NT2/D1 (cell line): Measurements from ENCODE around the gene CD44.

ENCODE experiments used
- DNase-seq: peaks from one replicate; pipeline ENCODE4 v3.0.0-alpha.2; 2011; ENCODE audit warnings: low read depth, low spot score
- H3K27me3 ChIP-seq: 2 replicates; pipeline ENCODE4 v1.6.0; 2011; ENCODE audit warnings: mild to moderate bottlenecking; ENCODE audit not compliant: insufficient read length, insufficient read depth
- H3K36me3 ChIP-seq: 2 replicates; pipeline ENCODE4 v1.6.1; 2011; ENCODE audit warnings: mild to moderate bottlenecking, low read length, mixed read lengths; ENCODE audit not compliant: insufficient read depth, insufficient read length
- H3K4me1 ChIP-seq: 2 replicates; pipeline ENCODE4 v1.5.1; 2011; ENCODE audit not compliant: insufficient read depth, insufficient read length
- H3K4me3 ChIP-seq: 2 replicates; pipeline ENCODE4 v1.5.1; 2011; ENCODE audit warnings: low read depth; ENCODE audit not compliant: insufficient read length
- H3K9ac ChIP-seq: 2 replicates; pipeline ENCODE4 v1.6.0; 2011; ENCODE audit warnings: low read depth; ENCODE audit not compliant: insufficient read length
- H3K9me3 ChIP-seq: 2 replicates; pipeline ENCODE4 v1.5.1; 2011; ENCODE audit warnings: mild to moderate bottlenecking, low read length; ENCODE audit not compliant: insufficient read depth
- SUZ12 ChIP-seq: IDR thresholded peaks from 2 replicates; pipeline ENCODE4 v1.6.1; 2011; ENCODE audit not compliant: insufficient read length, insufficient read depth; ENCODE audit errors: extremely low read depth
- YY1 ChIP-seq: IDR thresholded peaks from 2 replicates; pipeline ENCODE4 v1.6.1; 2011; ENCODE audit not compliant: insufficient read length, insufficient read depth
- ZNF274 ChIP-seq: IDR thresholded peaks from 2 replicates; pipeline ENCODE4 v1.6.1; 2011; ENCODE audit warnings: mild to moderate bottlenecking, low read depth, low read length

Gene CD44

DNA sequence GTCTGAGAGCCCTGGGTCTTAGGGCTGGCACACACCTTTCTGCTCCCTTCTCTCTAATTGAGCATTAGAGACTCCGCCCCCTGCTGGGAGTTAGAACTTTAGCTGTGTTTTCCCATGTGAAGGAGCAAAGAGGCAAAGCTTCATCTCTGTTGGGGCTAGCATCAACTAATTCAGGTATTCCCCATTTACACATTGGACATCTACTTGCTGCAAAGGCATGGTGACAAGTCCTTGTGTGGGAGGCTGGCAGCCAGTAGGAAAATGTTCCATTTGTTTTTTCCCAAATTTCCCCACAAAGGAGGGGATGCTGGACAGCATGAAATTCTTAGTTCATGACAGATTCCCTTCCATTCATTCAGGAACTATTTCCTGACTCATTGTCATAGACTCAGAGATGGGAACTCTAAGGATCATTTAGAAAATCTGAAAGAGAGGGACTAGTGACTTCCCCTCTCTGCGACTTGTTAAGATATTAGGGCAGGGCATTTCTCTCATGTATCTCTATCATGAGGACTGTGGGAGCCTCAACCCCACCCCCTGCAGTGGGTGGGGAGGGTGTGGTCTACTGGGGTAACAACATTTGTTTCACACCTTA, 3.6 kb downstream of the CD44 start:
- peaks cover 36% of the 10 kb centered on the region for H3K36me3 ChIP-seq
- no peak overlapping the region for H3K4me3 ChIP-seq
- TF ChIP-seq ZNF274, result no peak
- TF ChIP-seq SUZ12, result no peak
- no peak for TF ChIP-seq YY1
- no peaks in the 10 kb centered on the region for H3K9me3 ChIP-seq
- no peaks in the 10 kb centered on the region for H3K4me1 ChIP-seq
- no peak overlapping the region for H3K9ac ChIP-seq
- no peak for DNase-seq
- H3K27me3 ChIP-seq, result peaks cover 21% of the 10 kb centered on the region

DNA sequence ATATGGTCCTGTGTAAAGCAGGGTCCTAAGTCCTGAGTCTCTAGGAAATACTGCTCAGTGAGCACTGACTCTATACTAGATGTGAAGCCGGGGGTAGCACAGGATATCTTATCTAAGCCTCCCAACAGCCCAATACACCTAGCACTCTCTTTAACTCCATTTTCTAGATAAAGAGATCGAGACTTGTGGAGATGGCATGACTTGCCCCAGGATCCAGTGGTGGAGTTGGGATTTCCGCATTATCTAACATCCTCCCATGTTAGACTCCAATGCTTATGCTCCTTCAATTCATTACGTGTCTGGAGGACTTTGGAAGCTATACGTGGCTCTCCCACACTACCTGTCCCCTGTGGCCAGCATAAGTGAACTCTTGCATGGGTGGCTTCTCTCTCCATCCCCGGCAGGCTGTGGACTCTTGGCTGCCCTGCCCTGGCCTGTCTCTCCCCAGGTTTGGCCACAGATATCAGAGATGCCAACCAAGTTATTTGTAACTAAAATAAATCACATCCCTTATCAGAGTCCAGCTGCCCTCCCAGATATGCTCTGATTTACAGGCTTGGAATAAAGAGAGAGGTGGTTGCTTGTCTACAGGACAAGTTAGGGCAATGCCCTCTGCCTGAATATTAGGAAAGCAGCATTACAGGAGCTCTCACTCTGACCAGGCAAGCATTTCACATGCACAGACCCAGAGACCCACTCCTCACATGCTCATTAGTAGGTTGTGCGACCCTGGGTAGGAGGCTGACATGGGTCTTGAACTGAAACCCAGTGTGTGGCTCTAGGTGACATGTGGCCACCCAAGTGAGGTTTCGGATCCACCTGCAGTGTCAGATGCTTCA, 4.5 kb downstream of the CD44 start:
- TF ChIP-seq YY1 (no peak), ZNF274 (no peak), SUZ12 (no peak)
- no peaks in the 10 kb centered on the region for H3K4me1 ChIP-seq
- no peaks in the 10 kb centered on the region for H3K9me3 ChIP-seq
- no peak overlapping the region for H3K9ac ChIP-seq
- H3K27me3 ChIP-seq, result peaks cover 11% of the 10 kb centered on the region
- DNase-seq, result no peak
- no peak overlapping the region for H3K4me3 ChIP-seq
- H3K36me3 ChIP-seq, result peaks cover 36% of the 10 kb centered on the region

DNA sequence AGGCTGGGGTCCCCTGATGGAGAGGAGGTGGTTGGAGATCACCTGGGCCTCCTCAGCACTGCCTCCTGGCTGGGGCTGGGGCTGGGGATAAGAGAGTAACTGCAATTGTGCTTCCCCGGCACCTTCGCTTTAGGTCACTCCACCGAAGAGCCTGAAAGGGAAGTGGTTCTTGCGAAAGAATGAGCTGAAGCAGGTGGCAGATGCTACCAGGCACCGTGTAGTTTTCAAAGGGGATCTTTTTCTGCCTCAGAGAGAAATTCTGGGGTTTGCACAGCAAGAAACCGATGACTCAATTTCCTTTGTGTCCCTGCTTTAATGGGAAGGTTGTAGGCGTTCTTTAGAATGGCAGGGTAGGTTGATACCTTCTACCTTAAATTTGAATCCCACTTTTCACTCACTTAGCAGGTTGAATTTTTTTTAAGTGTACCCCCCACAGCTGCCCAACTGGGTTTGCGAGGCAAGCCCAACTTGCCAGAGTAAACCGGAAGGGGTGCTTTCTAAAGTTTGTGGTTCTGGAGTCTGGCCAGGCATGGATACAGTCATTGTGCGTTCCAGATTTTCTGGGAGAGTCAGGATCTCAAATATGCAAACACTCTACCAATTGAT, 5.3 kb downstream of the CD44 start:
- no peak overlapping the region for H3K4me3 ChIP-seq
- no peaks in the 10 kb centered on the region for H3K4me1 ChIP-seq
- no peaks in the 10 kb centered on the region for H3K9me3 ChIP-seq
- TF ChIP-seq SUZ12 (no peak), ZNF274 (no peak), YY1 (no peak)
- no peak for DNase-seq
- no peak overlapping the region for H3K9ac ChIP-seq
- peaks cover 4% of the 10 kb centered on the region for H3K27me3 ChIP-seq
- H3K36me3 ChIP-seq, result peaks cover 36% of the 10 kb centered on the region

DNA sequence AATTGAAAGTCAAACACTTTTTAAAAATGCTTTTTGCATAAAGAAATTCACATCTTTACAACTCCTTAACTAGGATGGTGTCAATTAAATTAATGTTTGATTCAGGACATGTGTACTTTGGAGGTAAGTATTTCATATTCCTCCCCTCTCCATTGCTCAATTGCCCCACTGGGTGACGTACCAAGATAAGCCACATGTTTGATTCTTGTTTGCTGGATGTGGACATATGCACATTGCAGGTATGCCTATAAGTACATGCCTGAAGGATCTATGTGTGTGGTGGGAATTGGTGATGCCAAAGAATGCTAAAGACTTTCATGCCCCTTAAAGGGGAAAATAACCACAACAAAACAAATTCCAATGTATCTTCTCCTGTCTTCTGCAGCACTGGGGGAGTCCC, 5.8 kb downstream of the CD44 start:
- H3K27me3 ChIP-seq, result no peaks in the 10 kb centered on the region
- H3K9ac ChIP-seq, result no peak overlapping the region
- no peak overlapping the region for H3K4me3 ChIP-seq
- H3K9me3 ChIP-seq, result peaks cover 4% of the 10 kb centered on the region; the same call in 1 of the 2 replicates
- DNase-seq, result no peak
- no peaks in the 10 kb centered on the region for H3K4me1 ChIP-seq
- TF ChIP-seq ZNF274 (no peak), YY1 (no peak), SUZ12 (no peak)
- peaks cover 36% of the 10 kb centered on the region for H3K36me3 ChIP-seq

DNA sequence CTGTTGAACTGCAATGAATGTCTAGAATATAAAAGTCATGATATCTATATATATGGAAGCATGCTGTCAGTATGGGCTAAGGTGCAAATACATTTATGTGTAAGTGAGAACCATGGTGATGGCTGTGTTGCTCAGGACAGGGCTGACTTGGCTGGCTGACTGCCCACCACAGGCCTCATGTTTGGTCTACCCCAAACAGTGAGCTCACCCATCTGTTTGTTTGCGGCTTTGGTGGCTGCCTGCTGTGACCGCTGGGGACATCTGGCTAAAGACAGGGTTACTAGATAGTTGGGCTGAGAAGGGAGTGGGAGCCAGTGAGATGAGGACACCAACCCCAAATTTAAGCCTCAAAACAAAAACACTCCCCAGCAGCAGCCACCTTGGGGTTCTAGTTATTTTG, 6.3 kb downstream of the CD44 start:
- peaks cover 8% of the 10 kb centered on the region; the same call in 1 of the 2 replicates for H3K9me3 ChIP-seq
- no peak for TF ChIP-seq ZNF274
- TF ChIP-seq YY1, result no peak
- TF ChIP-seq SUZ12, result no peak
- no peaks in the 10 kb centered on the region for H3K27me3 ChIP-seq
- H3K9ac ChIP-seq, result no peak overlapping the region
- H3K4me1 ChIP-seq, result no peaks in the 10 kb centered on the region
- no peak for DNase-seq
- H3K4me3 ChIP-seq, result no peak overlapping the region
- H3K36me3 ChIP-seq, result peaks cover 33% of the 10 kb centered on the region

DNA sequence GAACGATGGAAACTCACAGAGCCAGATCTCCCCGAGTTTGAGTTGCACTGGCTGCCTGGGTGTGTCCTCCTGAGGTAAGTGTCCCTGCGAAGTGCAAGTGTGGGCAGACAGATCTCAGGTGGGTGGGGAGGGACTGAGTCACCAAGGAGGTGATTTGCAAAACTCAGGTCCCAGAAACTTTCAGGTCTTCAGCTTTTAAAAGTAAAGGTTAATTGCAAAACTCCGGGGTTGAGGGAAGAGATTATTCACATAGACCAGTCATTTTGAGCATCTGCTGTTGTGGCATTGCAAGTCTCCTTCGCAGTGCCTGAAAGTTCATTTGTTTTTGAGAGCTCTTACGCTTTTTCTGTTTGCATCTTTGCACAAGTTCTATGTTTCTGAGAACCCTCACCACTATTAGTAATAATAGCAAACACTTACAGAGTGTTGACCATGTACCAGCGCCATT, 7.1 kb downstream of the CD44 start:
- no peak for TF ChIP-seq ZNF274
- TF ChIP-seq YY1, result no peak
- TF ChIP-seq SUZ12, result no peak
- no peak for DNase-seq
- Histone ChIP-seq H3K27me3 (no peaks in the 10 kb centered on the region), H3K4me1 (no peaks in the 10 kb centered on the region), H3K9me3 (peaks cover 8% of the 10 kb centered on the region; the same call in 1 of the 2 replicates), H3K36me3 (peaks cover 31% of the 10 kb centered on the region), H3K4me3 (no peak overlapping the region), H3K9ac (no peak overlapping the region)

DNA sequence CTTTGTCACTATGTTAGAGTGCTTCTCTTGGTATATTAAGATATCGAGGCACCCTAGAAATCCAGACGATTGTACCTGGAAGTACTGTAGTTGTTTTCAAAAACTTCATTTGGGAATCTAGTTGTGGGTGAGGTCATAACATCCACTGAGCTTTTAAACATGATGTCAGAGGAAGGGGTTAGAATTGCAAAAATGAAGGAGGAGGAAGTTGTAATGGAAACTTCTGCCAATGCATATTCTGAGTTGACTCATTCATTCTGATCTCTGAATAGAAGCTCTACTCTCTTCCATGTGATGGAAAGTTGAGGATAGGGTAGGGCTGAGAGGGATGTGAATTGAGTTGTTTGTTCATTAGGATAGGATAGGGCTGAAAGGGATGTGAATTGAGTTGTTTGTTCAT, 7.7 kb downstream of the CD44 start:
- peaks cover 27% of the 10 kb centered on the region for H3K36me3 ChIP-seq
- DNase-seq, result no peak
- no peak for TF ChIP-seq ZNF274
- TF ChIP-seq SUZ12, result no peak
- no peak for TF ChIP-seq YY1
- H3K4me1 ChIP-seq, result no peaks in the 10 kb centered on the region
- no peak overlapping the region for H3K9ac ChIP-seq
- peaks cover 8% of the 10 kb centered on the region; the same call in 1 of the 2 replicates for H3K9me3 ChIP-seq
- no peaks in the 10 kb centered on the region for H3K27me3 ChIP-seq
- no peak overlapping the region for H3K4me3 ChIP-seq
